Peyer's patch (tissue), 4 donors: ENCODE measurements around the gene ZNF77. TPM values are rescaled to one million over a fixed set of nuclear protein-coding genes. Genes with fewer than 3 reads are reported as not detected.

Experiments used
- DNase-seq, 3 donors: peaks; one replicate each; pipeline ENCODE4 v3.0.0-alpha.2; 2017 to 2019
- H3K27ac ChIP-seq, 4 donors: fragments of 200-600 bp; sonication (generic); one replicate each; pipeline ENCODE4 v1.5.1; 2016 to 2019
- H3K27me3 ChIP-seq, 2 donors: fragments of 200-600 bp; sonication (generic); one replicate each; pipeline ENCODE4 v1.5.1; 2019
- H3K36me3 ChIP-seq, 3 donors: fragments of 200-600 bp; sonication (generic); one replicate each; pipeline ENCODE4 v1.5.1; 2016 to 2019
- H3K4me1 ChIP-seq, 4 donors: fragments of 200-600 bp; sonication (generic); one replicate each; pipeline ENCODE4 v1.5.1; 2016 to 2019
- H3K4me3 ChIP-seq, 4 donors: fragments of 200-600 bp; sonication (generic); 1 replicate in 3 of 4; 2 replicates in 1 of 4; pipeline ENCODE4 v1.5.1; 2016 to 2019; ENCODE audit warnings: mild to moderate bottlenecking in 1 of 4
- H3K9me3 ChIP-seq, 4 donors: fragments of 200-600 bp; sonication (generic); one replicate each; pipeline ENCODE4 v1.5.1; 2016 to 2019; ENCODE audit warnings: mild to moderate bottlenecking in 1 of 4
- POLR2A ChIP-seq, 2 donors: fragments of 450-650 bp; IDR thresholded peaks; one replicate each; pipeline ENCODE4 v1.5.1; 2017; ENCODE audit warnings: antibody characterized with exemption in 2 of 2, mild to moderate bottlenecking in 2 of 2, moderate library complexity in 2 of 2
- total RNA-seq, 4 donors: library from RNA; depleted of rRNA; stranded (reverse); fragments of >200 nt; gene quantifications; one replicate each; pipeline ENCODE4 v1.1.0, GENCODE V29; 2016
- TF ChIP-seq, protein P1 (sequence below), 6 experiments: fragments of 450-650 bp in 4 of 6; fragments of 200-600 bp in 2 of 6; sonication (generic) in 1 of 6; IDR thresholded peaks; one replicate each; pipeline ENCODE4 v1.5.1; 2017 to 2019; ENCODE audit warnings: antibody characterized with exemption in 6 of 6, mild to moderate bottlenecking in 3 of 6, moderate library complexity in 1 of 6

The ZNF77 gene
- total RNA-seq, 4 donors from 2014 or later, result 3.7 to 7.5 (median 5.6) TPM

DNA sequence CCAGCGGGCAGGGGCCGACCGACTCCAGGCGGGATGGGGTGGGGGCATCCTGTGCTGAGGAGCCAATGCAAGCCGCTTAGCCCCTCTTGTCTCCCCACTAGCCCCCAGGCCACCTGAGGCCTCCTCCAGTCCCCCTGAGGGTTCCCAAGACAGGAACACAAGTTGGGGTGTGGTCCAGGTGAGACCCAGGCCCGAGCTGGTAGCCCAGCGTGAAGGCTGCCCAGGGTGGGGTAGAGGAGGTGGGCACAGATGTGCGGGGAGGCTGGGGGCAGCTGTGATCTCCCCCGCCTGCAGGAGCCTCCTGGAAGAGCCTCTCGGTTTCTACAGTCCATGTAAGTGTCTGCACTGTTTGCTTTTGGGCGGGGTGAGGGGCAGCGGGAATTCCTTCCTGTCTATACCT, 43.0 kb upstream of the ZNF77 start:
- H3K4me3 ChIP-seq, result no peak overlapping the region
- H3K9me3 ChIP-seq, result no peaks in the 10 kb centered on the region
- no peak overlapping the region for H3K27ac ChIP-seq
- DNase-seq, result no peak
- H3K4me1 ChIP-seq, result peaks cover 0 to 15% (median 0%) of the 10 kb centered on the region in 4 donors
- TF ChIP-seq POLR2A (IDR thresholded peaks at IDR 0.05), result no peak
- TF ChIP-seq, protein P1, sequence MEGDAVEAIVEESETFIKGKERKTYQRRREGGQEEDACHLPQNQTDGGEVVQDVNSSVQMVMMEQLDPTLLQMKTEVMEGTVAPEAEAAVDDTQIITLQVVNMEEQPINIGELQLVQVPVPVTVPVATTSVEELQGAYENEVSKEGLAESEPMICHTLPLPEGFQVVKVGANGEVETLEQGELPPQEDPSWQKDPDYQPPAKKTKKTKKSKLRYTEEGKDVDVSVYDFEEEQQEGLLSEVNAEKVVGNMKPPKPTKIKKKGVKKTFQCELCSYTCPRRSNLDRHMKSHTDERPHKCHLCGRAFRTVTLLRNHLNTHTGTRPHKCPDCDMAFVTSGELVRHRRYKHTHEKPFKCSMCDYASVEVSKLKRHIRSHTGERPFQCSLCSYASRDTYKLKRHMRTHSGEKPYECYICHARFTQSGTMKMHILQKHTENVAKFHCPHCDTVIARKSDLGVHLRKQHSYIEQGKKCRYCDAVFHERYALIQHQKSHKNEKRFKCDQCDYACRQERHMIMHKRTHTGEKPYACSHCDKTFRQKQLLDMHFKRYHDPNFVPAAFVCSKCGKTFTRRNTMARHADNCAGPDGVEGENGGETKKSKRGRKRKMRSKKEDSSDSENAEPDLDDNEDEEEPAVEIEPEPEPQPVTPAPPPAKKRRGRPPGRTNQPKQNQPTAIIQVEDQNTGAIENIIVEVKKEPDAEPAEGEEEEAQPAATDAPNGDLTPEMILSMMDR (IDR thresholded peaks at IDR 0.05), result no peak
- H3K36me3 ChIP-seq, result no peaks in the 10 kb centered on the region
- no peaks in the 10 kb centered on the region for H3K27me3 ChIP-seq

DNA sequence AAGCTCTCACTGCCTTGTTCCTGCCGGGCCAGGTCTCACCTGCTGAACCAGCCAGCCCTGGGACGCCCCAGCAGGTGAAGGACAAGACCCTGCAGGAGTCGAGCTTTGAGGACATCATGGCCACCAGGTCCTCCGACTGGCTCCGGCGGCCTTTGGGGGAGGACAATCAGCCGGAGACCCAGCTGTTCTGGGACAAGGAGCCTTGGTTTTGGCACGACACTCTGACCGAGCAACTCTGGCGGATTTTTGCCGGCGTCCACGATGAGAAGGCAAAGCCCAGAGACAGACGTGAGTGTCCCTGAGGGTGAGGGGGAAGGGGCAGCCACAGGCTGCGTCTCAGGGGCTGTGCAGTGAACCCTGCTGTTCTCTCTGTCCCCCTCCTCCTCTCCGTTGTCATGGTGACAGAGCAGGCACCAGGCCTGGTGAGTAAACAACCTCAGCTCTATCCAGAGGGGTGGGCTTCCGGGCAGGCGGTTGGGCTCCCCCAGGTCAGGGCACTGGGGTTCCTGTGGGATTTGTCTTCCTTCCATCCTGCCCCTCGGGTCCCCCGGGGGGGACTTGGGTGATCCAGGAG, 42.3 kb upstream of the ZNF77 start:
- TF ChIP-seq, protein P1 (IDR thresholded peaks at IDR 0.05), result no peak
- no peak for TF ChIP-seq POLR2A (IDR thresholded peaks at IDR 0.05)
- H3K4me3 ChIP-seq, result no peak overlapping the region
- no peak for DNase-seq
- H3K27me3 ChIP-seq, result no peaks in the 10 kb centered on the region
- H3K27ac ChIP-seq, result no peak overlapping the region
- H3K9me3 ChIP-seq, result no peaks in the 10 kb centered on the region
- H3K36me3 ChIP-seq, result no peaks in the 10 kb centered on the region
- H3K4me1 ChIP-seq, result peaks cover 0 to 20% (median 0%) of the 10 kb centered on the region in 4 donors

DNA sequence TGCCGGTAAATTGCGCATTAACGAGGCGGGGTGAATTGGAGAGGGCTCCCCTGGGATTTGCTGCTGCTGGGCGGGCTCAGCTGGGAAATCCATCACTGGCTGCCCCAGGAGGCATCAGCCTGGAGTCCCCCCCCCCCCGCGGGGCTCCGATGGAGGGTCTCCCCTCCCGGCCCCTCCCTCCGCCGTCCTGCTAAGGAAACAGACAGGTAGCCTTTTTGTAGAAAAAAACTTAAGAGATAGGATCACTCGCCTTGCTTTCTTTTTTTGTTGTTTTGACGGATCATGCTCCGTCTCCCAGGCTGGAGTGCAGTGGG, 39.4 kb upstream of the ZNF77 start:
- no peaks in the 10 kb centered on the region for H3K27me3 ChIP-seq
- no peaks in the 10 kb centered on the region for H3K9me3 ChIP-seq
- H3K4me1 ChIP-seq, result peaks cover 0 to 20% (median 0%) of the 10 kb centered on the region in 4 donors
- no peak for DNase-seq
- TF ChIP-seq, protein P1 (IDR thresholded peaks at IDR 0.05), result no peak
- TF ChIP-seq POLR2A (IDR thresholded peaks at IDR 0.05), result no peak
- H3K36me3 ChIP-seq, result no peaks in the 10 kb centered on the region
- H3K4me3 ChIP-seq, result peak overlapping the region; percentile 6 to 34 (median 18)
- H3K27ac ChIP-seq, result peak overlapping the region; percentile 54 to 86 (median 67)

DNA sequence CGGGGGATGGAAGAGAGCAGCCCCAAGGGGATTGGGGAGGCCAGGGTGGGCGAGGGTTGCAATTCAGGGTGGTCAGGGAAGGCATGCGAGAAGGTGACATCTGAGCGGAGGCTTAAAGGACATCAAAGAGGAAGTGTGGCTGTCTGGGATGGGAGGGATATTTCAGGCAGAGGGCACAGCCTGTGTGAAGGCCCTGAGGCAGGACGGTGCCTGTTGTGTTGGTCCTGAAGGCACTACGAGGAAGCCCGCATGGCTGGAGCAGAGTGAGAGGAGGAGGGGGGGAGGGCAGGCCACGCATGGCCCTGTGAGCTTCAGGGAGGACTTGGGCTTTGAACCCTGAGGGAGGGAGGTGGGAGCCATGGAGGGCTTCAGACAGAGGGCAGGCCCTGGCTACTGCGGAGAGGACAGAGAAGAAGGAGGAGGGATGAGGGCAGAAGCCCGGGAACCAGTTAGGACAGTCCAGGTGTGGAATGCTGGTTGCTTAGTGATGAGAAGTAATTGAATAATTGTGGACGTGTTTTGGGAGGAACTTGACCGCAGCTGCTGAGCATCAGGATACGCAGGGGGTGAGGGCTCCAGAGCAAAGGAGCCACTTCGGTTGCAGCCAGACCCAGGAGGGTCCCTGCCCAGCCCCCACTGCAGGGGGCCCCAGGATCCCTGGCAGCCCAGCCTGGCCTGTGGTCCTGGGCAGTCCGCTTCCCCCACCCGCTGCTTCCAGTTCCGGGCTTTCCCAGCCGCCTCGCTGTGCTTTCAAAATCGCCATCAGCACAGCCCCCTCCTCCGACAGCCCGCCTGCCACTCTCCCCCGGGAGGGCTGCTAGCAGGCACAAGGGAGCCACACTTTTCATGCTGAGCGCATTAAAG, 38.8 kb upstream of the ZNF77 start:
- TF ChIP-seq, protein P1 (IDR thresholded peaks at IDR 0.05), result no peak
- TF ChIP-seq POLR2A (IDR thresholded peaks at IDR 0.05), result no peak
- peak in 1 of 3 donors; percentile 52 for DNase-seq
- Histone ChIP-seq H3K27ac (peak overlapping the region; percentile 54 to 86 (median 67)), H3K4me1 (peaks cover 0 to 20% (median 0%) of the 10 kb centered on the region in 4 donors), H3K4me3 (peak overlapping the region; percentile 6 to 34 (median 18)), H3K36me3 (no peaks in the 10 kb centered on the region), H3K27me3 (no peaks in the 10 kb centered on the region), H3K9me3 (no peaks in the 10 kb centered on the region)

DNA sequence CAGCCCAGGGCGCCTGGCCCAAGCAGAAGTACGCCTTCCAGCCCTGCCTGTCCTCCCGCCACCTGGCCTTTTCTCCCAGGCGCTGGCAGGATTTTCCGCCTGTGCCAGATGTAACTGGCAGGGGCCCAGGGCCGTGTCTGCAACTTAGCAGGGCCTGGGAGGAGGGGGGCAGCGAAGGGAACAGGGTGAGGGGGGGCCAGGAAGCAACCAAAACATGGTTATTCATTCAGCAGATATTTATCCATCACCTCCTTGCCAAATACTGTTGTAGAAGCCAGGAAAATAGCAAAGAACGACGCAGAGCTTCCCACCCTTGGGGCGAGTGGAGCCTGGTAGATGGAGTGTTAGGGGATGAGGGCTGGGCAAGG, 38.2 kb upstream of the ZNF77 start:
- H3K27me3 ChIP-seq, result no peaks in the 10 kb centered on the region
- H3K4me1 ChIP-seq, result peaks cover 0 to 23% (median 0%) of the 10 kb centered on the region in 4 donors
- peak in 2 of 3 donors; percentile 65 to 82 for DNase-seq
- TF ChIP-seq, protein P1 (IDR thresholded peaks at IDR 0.05), result no peak
- no peak for TF ChIP-seq POLR2A (IDR thresholded peaks at IDR 0.05)
- no peaks in the 10 kb centered on the region for H3K9me3 ChIP-seq
- H3K27ac ChIP-seq, result peak overlapping the region; percentile 54 to 86 (median 67)
- no peaks in the 10 kb centered on the region for H3K36me3 ChIP-seq
- no peak overlapping the region for H3K4me3 ChIP-seq
